RWPE1 (cell line): ENCODE results near the gene MCRIP1.

Experiments
- CTCF ChIA-PET: fragments of 350-600 bp; sonication (Branson Sonifier 250); formaldehyde crosslinking; extraction: SDS; loops from one replicate; lab custom pipeline; 2021; lab: Yijun Ruan, JAX
- POLR2A ChIA-PET: fragments of 400-600 bp; formaldehyde crosslinking; extraction: SDS; loops from one replicate; lab custom pipeline; 2020; ENCODE audit warnings: antibody characterized with exemption; ENCODE audit not compliant: low non-redundant PET; lab: Yijun Ruan, JAX
- DNase-seq: peaks from one replicate; pipeline ENCODE4 v3.0.0; 2012; ENCODE audit warnings: low spot score
- H3K27ac ChIP-seq: fragments of 450-650 bp; 2 replicates; pipeline ENCODE4 v1.5.1; 2017
- CTCF ChIP-seq: fragments of 450-650 bp; conservative IDR thresholded peaks from 2 replicates; pipeline ENCODE4 v1.5.1; 2017; ENCODE audit warnings: low read depth, mild to moderate bottlenecking

MCRIP1 gene

GRCh38 chr17:81833160-81833920, at the start of gene MCRIP1:
Gene MCRIP1 (minus strand): TSS chr17:81833291. CDS start chr17:81824506, 8,785 bp downstream.
- peak; percentile 95 for DNase-seq
- POLR2A ChIA-PET: interaction anchor here (0.6 to 1.1 kb wide), 3 partner anchors 8 to 97 kb away, joined by 3 to 8 read pairs (median 3); no protein-coding TSS in a partner anchor
- H3K27ac ChIP-seq: peak within 1 kb of the TSS; percentile 92
- no peak for TF ChIP-seq CTCF
- CTCF ChIA-PET: interaction anchor here (0.5 to 1.1 kb wide), 2 partner anchors 22 to 150 kb away, joined by 3 read pairs; partner anchors contain the start of gene ARL16

- POLR2A ChIA-PET: no interaction called here
- no peak for DNase-seq
- peak overlapping the region; percentile 44 for H3K27ac ChIP-seq
- no peak for TF ChIP-seq CTCF
- CTCF ChIA-PET: interaction anchor here (0.6 kb wide), 1 partner anchor 508 kb away, joined by 4 read pairs; no protein-coding TSS in a partner anchor
Measured at GRCh38 chr17:81879121-81879520, 46.0 kb upstream of the MCRIP1 start.

GRCh38 chr17:81878294-81878693, 45.2 kb upstream of the MCRIP1 start:
- H3K27ac ChIP-seq: no peak overlapping the region
- DNase-seq: no peak
- ChIA-PET CTCF (no interaction called here), POLR2A (no interaction called here)
- no peak for TF ChIP-seq CTCF

GRCh38 chr17:81877569-81877968, 44.5 kb upstream of the MCRIP1 start:
- ChIA-PET CTCF (no interaction called here), POLR2A (no interaction called here)
- no peak for DNase-seq
- TF ChIP-seq CTCF: no peak
- peak overlapping the region; percentile 25 for H3K27ac ChIP-seq

GRCh38 chr17:81871387-81872230, 38.5 kb upstream of the MCRIP1 start:
- H3K27ac ChIP-seq: peak overlapping the region; percentile 97
- CTCF ChIA-PET: no interaction called here
- peak; percentile 93 for DNase-seq
- peak; percentile 46 for TF ChIP-seq CTCF
- POLR2A ChIA-PET: no interaction called here

GRCh38 chr17:81870981-81871386, 37.9 kb upstream of the MCRIP1 start, which contains the start of gene ARHGDIA:
Gene ARHGDIA (minus strand): TSS chr17:81871337. CDS start chr17:81869930, 1,407 bp downstream.
- TF ChIP-seq CTCF: no peak
- H3K27ac ChIP-seq: peak within 1 kb of the TSS; percentile 97
- POLR2A ChIA-PET: no interaction called here
- CTCF ChIA-PET: no interaction called here
- no peak for DNase-seq
